ENCODE measurements around the gene CIDEB.

DNA sequence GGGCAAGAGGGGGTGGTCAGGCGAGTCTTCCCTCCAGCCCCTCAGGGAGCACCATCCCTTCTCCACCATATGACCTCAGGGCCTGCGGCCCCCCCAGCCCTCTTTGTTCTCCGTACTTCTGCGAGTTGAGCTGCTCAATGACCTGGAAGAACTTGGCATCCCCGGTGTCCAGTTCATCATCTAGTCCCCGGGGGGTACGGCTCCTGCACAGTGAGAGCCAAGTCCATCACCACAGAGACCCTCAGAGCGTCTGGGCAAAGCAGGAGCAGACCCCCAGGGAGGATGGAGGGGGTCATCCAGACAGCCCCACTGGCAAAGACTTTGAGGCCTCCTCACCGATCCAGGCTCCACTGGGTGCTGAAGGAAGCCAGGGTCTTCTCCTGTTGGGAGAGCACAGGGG is 18.2 kb upstream of the CIDEB start:
- TF ChIP-seq CTCF (IDR thresholded peaks at IDR 0.05) = no peak
- TF ChIP-seq POLR2A (IDR thresholded peaks at IDR 0.05) = no peak
- TF ChIP-seq EP300 (IDR thresholded peaks at IDR 0.05) = no peak

All from tibial nerve (tissue), 4 donors.